Cerebellar cortex (tissue), 1 donor: ENCODE results near the gene EPB41.
"Not testable (repeated sequence)": the region's sequence is repeated elsewhere in the genome, so short reads cannot be mapped to it uniquely, and the experiment has no call there.

Experiments used
- DNase-seq: peaks from one replicate; pipeline ENCODE4 v3.0.0-alpha.2; 2015; ENCODE audit warnings: low spot score

Gene EPB41

GRCh38 chr1:28914228-28915030 lies at the start of gene EPB41:
Gene EPB41, plus strand, starts transcription at chr1:28914569. Its CDS starts 72,869 bp downstream, at chr1:28987438.
- DNase-seq: peak; percentile 98

- DNase-seq: no peak
These were observed 49.7 kb upstream of the EPB41 start for GRCh38 chr1:28864695-28865094.

- no peak for DNase-seq
These were observed 48.2 kb upstream of the EPB41 start for GRCh38 chr1:28865997-28866650.

GRCh38 chr1:28867850-28868249 lies 46.5 kb upstream of the EPB41 start:
- no peak for DNase-seq

GRCh38 chr1:28869952-28870351 lies 44.4 kb upstream of the EPB41 start:
- no peak for DNase-seq

- DNase-seq: no peak
These were observed 42.6 kb upstream of the EPB41 start for GRCh38 chr1:28871631-28872401.

- DNase-seq: not testable (repeated sequence)
These were observed 39.2 kb upstream of the EPB41 start for GRCh38 chr1:28875134-28875533.

GRCh38 chr1:28877132-28877781 lies 37.1 kb upstream of the EPB41 start:
- peak; percentile 89 for DNase-seq

- DNase-seq: no peak
These were observed 35.6 kb upstream of the EPB41 start for GRCh38 chr1:28878796-28879195.

GRCh38 chr1:28882009-28882628 lies 32.2 kb upstream of the EPB41 start:
- peak; percentile 97 for DNase-seq

GRCh38 chr1:28883242-28883616 lies 31.1 kb upstream of the EPB41 start:
- DNase-seq: no peak

GRCh38 chr1:28885472-28885877 lies 28.9 kb upstream of the EPB41 start:
- DNase-seq: no peak

- DNase-seq: no peak
These were observed 28.2 kb upstream of the EPB41 start for GRCh38 chr1:28885977-28886730.

- peak; percentile 82 for DNase-seq
These were observed 27.5 kb upstream of the EPB41 start for GRCh38 chr1:28886731-28887418.

- DNase-seq: no peak
These were observed 26.9 kb upstream of the EPB41 start for GRCh38 chr1:28887419-28887834.

GRCh38 chr1:28887835-28888682 lies 26.3 kb upstream of the EPB41 start:
- peak; percentile 47 for DNase-seq

GRCh38 chr1:28888915-28889314 lies 25.5 kb upstream of the EPB41 start:
- DNase-seq: no peak

GRCh38 chr1:28889357-28889756 lies 25.0 kb upstream of the EPB41 start:
- no peak for DNase-seq

GRCh38 chr1:28890435-28890834 lies 23.9 kb upstream of the EPB41 start:
- no peak for DNase-seq
